Panc1 (cell line): Measurements from ENCODE around the gene NMRAL1. TPM values are rescaled to one million over a fixed set of nuclear protein-coding genes. Genes with fewer than 3 reads are reported as not detected.

Source experiments
- ATAC-seq: fragments of 200-7000 bp; cut with Tn5 transposase; 2 replicates; pipeline ENCODE4 v1.9.1; 2020; ENCODE audit warnings: mild to moderate bottlenecking, moderate library complexity
- BruUV-seq: library from RNA; stranded (reverse); fragments of 400-500 nt; replicated peaks from 2 replicates; lab custom pipeline; 2021; lab: Mats Ljungman, UMichigan
- CTCF ChIA-PET: fragments of 300-600 bp; sonication (Branson Sonifier 250); formaldehyde crosslinking; loops from one replicate; lab custom pipeline; 2022; ENCODE audit warnings: antibody characterized with exemption; lab: Charles Lee
- POLR2A ChIA-PET: fragments of 300-600 bp; sonication (Branson Sonifier 250); formaldehyde crosslinking; loops from one replicate; lab custom pipeline; 2022; ENCODE audit warnings: antibody characterized with exemption; lab: Charles Lee
- DNase-seq: peaks from one replicate; pipeline ENCODE4 v3.0.0-alpha.2; 2010; ENCODE audit warnings: low read depth, low spot score
- H3K27ac ChIP-seq: 2 replicates; pipeline ENCODE4 v1.5.1; 2011; ENCODE audit warnings: mild to moderate bottlenecking, low read length, inconsistent platforms
- H3K27me3 ChIP-seq: fragments of 200-500 bp; sonication (Bioruptor generic); 2 replicates; pipeline ENCODE4 v1.6.0; 2014; ENCODE audit warnings: low read length, inconsistent platforms; ENCODE audit not compliant: control insufficient read depth, insufficient read depth
- H3K36me3 ChIP-seq: fragments of 200-500 bp; sonication (Bioruptor generic); 2 replicates; pipeline ENCODE4 v1.5.1; 2014; ENCODE audit warnings: inconsistent platforms, mild to moderate bottlenecking, low read length, moderate library complexity; ENCODE audit not compliant: control insufficient read depth, insufficient read depth
- H3K4me1 ChIP-seq: 2 replicates; pipeline ENCODE4 v1.5.1; 2011; ENCODE audit warnings: inconsistent platforms, mild to moderate bottlenecking, low read length, moderate library complexity; ENCODE audit not compliant: control insufficient read depth, insufficient read depth
- H3K4me3 ChIP-seq, 2 experiments: 2 replicates each; pipeline ENCODE4 v1.5.1; 2011 to 2012; ENCODE audit warnings: low read depth in 2 of 2, low read length in 2 of 2, mild to moderate bottlenecking in 2 of 2, inconsistent platforms in 1 of 2, moderate library complexity in 1 of 2
- H3K9me3 ChIP-seq: fragments of 200-500 bp; sonication (Bioruptor generic); 2 replicates; pipeline ENCODE4 v1.5.1; 2014; ENCODE audit warnings: low read depth, mild to moderate bottlenecking, inconsistent platforms, low read length, moderate library complexity; ENCODE audit not compliant: control insufficient read depth, insufficient read depth
- POLR2AphosphoS5 ChIP-seq: IDR thresholded peaks from 2 replicates; pipeline ENCODE4 v1.6.1; 2012; ENCODE audit warnings: mild to moderate bottlenecking, low read depth, low read length, moderate library complexity
- SIN3A ChIP-seq: IDR thresholded peaks from 2 replicates; pipeline ENCODE4 v1.6.1; 2012; ENCODE audit warnings: low read depth, mild to moderate bottlenecking, low read length, moderate library complexity, borderline replicate concordance; ENCODE audit not compliant: insufficient read depth
- TCF7L2 ChIP-seq: IDR thresholded peaks from 2 replicates; pipeline ENCODE4 v1.6.1; 2011; ENCODE audit warnings: mild to moderate bottlenecking, low read depth, low read length, inconsistent platforms
- in situ Hi-C: cut with HindIII; loops from 2 replicates; pipeline ENCODE4 v1.10.0; 2016; ENCODE audit warnings: low sequenced_read_pairs, low pct_unique_long_range_greater_than_20kb
- intact Hi-C: fragments of 100-400 bp; cut with micrococcal nuclease; formaldehyde crosslinking; loops from one replicate; pipeline ENCODE4 v1.10.0; 2022; ENCODE audit not compliant: unreplicated experiment
- total RNA-seq: library from RNA; stranded (reverse); gene quantifications from one replicate; pipeline ENCODE4 v1.2.1, GENCODE V29; 2021; ENCODE audit not compliant: unreplicated experiment
- TF ChIP-seq, protein P1 (sequence below): fragments of 450-650 bp; IDR thresholded peaks from 2 replicates; pipeline ENCODE4 v1.5.1; 2017; ENCODE audit warnings: mild to moderate bottlenecking
- TF ChIP-seq, protein P2 (sequence below), 2 experiments: IDR thresholded peaks; 2 replicates each; pipeline ENCODE4 v1.6.1; 2011 to 2012; ENCODE audit warnings: low read depth in 2 of 2, control low read depth in 1 of 2, low read length in 1 of 2, mild to moderate bottlenecking in 1 of 2, moderate library complexity in 1 of 2; ENCODE audit not compliant: insufficient read depth in 1 of 2

NMRAL1 gene
- total RNA-seq, 1 experiment from 2014 or later = 109 TPM

DNA sequence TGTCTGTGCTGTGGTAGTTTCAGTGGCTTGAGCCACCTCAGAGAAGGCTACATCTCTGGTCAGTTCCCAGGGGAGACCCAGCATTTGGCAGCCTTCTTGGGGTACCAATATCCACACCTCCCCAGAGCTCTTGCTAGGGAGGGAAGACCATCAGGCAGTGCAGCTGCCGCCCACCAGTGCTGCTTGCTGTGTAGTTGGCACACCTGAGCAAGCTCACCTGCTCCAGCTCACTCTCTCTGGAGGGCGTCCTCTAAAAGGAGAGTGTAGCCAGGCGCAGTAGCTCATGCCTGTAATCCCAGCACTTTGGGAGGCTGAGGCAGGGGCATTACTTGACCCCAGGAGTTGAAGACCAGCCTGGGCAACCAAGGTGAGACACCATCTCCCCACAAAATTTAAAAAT, 34.4 kb upstream of the NMRAL1 start:
- in situ Hi-C loops = no loop called here
- no peak overlapping the region for H3K4me3 ChIP-seq
- intact Hi-C loops = no loop called here
- no peak overlapping the region for H3K27ac ChIP-seq
- ChIA-PET CTCF (interaction anchor here (0.7 kb wide), 1 partner anchor 919 kb away, joined by 3 read pairs; no protein-coding TSS in a partner anchor), POLR2A (interaction anchor here (0.6 kb wide), 1 partner anchor 36 kb away, joined by 16 read pairs; no protein-coding TSS in a partner anchor)
- H3K36me3 ChIP-seq = peaks cover 2% of the 10 kb centered on the region; the same call in 1 of the 2 replicates
- BruUV-seq = no TSS peak
- ATAC-seq (no peak), DNase-seq (no peak)
- no peaks in the 10 kb centered on the region for H3K4me1 ChIP-seq
- no peaks in the 10 kb centered on the region for H3K27me3 ChIP-seq
- no peaks in the 10 kb centered on the region for H3K9me3 ChIP-seq
- TF ChIP-seq SIN3A (no peak), TCF7L2 (no peak), POLR2AphosphoS5 (no peak)
- TF ChIP-seq, protein P1, sequence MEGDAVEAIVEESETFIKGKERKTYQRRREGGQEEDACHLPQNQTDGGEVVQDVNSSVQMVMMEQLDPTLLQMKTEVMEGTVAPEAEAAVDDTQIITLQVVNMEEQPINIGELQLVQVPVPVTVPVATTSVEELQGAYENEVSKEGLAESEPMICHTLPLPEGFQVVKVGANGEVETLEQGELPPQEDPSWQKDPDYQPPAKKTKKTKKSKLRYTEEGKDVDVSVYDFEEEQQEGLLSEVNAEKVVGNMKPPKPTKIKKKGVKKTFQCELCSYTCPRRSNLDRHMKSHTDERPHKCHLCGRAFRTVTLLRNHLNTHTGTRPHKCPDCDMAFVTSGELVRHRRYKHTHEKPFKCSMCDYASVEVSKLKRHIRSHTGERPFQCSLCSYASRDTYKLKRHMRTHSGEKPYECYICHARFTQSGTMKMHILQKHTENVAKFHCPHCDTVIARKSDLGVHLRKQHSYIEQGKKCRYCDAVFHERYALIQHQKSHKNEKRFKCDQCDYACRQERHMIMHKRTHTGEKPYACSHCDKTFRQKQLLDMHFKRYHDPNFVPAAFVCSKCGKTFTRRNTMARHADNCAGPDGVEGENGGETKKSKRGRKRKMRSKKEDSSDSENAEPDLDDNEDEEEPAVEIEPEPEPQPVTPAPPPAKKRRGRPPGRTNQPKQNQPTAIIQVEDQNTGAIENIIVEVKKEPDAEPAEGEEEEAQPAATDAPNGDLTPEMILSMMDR = no peak
- TF ChIP-seq, protein P2, sequence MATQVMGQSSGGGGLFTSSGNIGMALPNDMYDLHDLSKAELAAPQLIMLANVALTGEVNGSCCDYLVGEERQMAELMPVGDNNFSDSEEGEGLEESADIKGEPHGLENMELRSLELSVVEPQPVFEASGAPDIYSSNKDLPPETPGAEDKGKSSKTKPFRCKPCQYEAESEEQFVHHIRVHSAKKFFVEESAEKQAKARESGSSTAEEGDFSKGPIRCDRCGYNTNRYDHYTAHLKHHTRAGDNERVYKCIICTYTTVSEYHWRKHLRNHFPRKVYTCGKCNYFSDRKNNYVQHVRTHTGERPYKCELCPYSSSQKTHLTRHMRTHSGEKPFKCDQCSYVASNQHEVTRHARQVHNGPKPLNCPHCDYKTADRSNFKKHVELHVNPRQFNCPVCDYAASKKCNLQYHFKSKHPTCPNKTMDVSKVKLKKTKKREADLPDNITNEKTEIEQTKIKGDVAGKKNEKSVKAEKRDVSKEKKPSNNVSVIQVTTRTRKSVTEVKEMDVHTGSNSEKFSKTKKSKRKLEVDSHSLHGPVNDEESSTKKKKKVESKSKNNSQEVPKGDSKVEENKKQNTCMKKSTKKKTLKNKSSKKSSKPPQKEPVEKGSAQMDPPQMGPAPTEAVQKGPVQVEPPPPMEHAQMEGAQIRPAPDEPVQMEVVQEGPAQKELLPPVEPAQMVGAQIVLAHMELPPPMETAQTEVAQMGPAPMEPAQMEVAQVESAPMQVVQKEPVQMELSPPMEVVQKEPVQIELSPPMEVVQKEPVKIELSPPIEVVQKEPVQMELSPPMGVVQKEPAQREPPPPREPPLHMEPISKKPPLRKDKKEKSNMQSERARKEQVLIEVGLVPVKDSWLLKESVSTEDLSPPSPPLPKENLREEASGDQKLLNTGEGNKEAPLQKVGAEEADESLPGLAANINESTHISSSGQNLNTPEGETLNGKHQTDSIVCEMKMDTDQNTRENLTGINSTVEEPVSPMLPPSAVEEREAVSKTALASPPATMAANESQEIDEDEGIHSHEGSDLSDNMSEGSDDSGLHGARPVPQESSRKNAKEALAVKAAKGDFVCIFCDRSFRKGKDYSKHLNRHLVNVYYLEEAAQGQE (IDR thresholded peaks at IDR 0.05; ENCODE audit: insufficient read depth in 1 of 2, low read depth in 2 of 2, low read length in 1 of 2) = no peak

DNA sequence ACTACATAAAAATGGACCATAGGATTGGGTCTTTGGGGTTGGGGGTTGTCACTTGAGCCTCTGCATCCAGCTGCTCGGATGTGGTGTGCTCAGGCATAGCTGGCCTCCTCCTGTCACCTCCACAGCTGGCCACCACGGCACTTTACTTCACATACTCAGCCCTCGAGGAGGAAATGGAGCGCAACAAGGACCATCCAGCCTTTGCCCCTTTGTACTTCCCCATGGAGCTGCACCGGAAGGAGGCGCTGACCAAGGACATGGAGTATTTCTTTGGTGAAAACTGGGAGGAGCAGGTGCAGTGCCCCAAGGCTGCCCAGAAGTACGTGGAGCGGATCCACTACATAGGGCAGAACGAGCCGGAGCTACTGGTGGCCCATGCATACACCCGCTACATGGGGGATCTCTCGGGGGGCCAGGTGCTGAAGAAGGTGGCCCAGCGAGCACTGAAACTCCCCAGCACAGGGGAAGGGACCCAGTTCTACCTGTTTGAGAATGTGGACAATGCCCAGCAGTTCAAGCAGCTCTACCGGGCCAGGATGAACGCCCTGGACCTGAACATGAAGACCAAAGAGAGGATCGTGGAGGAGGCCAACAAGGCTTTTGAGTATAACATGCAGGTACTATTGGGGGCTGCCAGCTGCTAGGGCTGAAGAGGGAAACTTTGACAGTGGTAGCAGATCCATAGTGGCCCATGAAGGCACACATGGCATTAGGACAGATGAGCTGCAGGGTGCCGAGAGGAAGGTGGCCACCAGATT, 33.3 kb upstream of the NMRAL1 start:
- POLR2A ChIA-PET = interaction anchor here (0.5 kb wide), 1 partner anchor 226 kb away, joined by 3 read pairs; the partner anchor contains the start of genes ANKS3 and DNAAF8
- H3K4me1 ChIP-seq = no peaks in the 10 kb centered on the region

More for the DNA sequence above, 33.3 kb upstream of the NMRAL1 start:
- in situ Hi-C loops (no loop called here), intact Hi-C loops (no loop called here)
- no peak for ATAC-seq
- Histone ChIP-seq H3K9me3 (no peaks in the 10 kb centered on the region), H3K27ac (no peak overlapping the region), H3K27me3 (no peaks in the 10 kb centered on the region), H3K4me3 (no peak overlapping the region), H3K36me3 (peaks cover 2% of the 10 kb centered on the region; the same call in 1 of the 2 replicates)
- BruUV-seq = no TSS peak
- TF ChIP-seq, protein P2 (IDR thresholded peaks at IDR 0.05; ENCODE audit: insufficient read depth in 1 of 2, low read depth in 2 of 2, low read length in 1 of 2) = no peak
- TF ChIP-seq, protein P1 = no peak
- TF ChIP-seq POLR2AphosphoS5 = no peak
- no peak for TF ChIP-seq TCF7L2
- no peak for TF ChIP-seq SIN3A
- no peak for DNase-seq
- CTCF ChIA-PET = interaction anchor here (0.9 kb wide), 1 partner anchor 78 kb away, joined by 4 read pairs; no protein-coding TSS in a partner anchor
